Stomach (tissue), 4 donors: ENCODE results near the gene FNTB.

Experiments used
- CTCF ChIP-seq, 7 experiments: fragments of 450-650 bp in 4 of 7; fragments of 200-600 bp in 3 of 7; sonication (generic) in 3 of 7; IDR thresholded peaks; one replicate each; pipeline ENCODE4 v1.5.1; 2016 to 2019; ENCODE audit warnings: antibody characterized with exemption in 7 of 7, control low read depth in 2 of 7, mild to moderate bottlenecking in 1 of 7
- POLR2A ChIP-seq, 4 donors: fragments of 450-650 bp; IDR thresholded peaks; one replicate each; pipeline ENCODE4 v1.6.1; 2016; ENCODE audit warnings: antibody characterized with exemption in 4 of 4, control low read depth in 2 of 4, mild to moderate bottlenecking in 1 of 4, moderate library complexity in 1 of 4

GRCh38 chr14:65033181-65033580, 46.5 kb downstream of the FNTB start:
- TF ChIP-seq POLR2A (IDR thresholded peaks at IDR 0.05), result no peak
- TF ChIP-seq CTCF (IDR thresholded peaks at IDR 0.05), result no peak
